HEK293T (cell line): ENCODE data around the gene AOPEP.

Experiments used
- CTCF ChIA-PET: fragments of 350-600 bp; formaldehyde crosslinking; extraction: SDS; loops from one replicate; lab custom pipeline; 2021; ENCODE audit warnings: antibody characterized with exemption, inconsistent platforms; lab: Yijun Ruan, JAX
- POLR2A ChIA-PET: fragments of 350-600 bp; formaldehyde crosslinking; extraction: SDS; loops from one replicate; lab custom pipeline; 2020; ENCODE audit warnings: antibody characterized with exemption, inconsistent platforms; lab: Yijun Ruan, JAX
- DNase-seq: peaks from one replicate; pipeline ENCODE4 v3.0.0; 2012; ENCODE audit warnings: mixed read lengths; ENCODE audit errors: extremely low spot score
- ARNT ChIP-seq: fragments of 450-650 bp; IDR thresholded peaks from 2 replicates; pipeline ENCODE4 v1.6.1; 2017; ENCODE audit warnings: mild to moderate bottlenecking
- BHLHE40 ChIP-seq: fragments of 450-650 bp; IDR thresholded peaks from 2 replicates; pipeline ENCODE4 v1.6.1; 2016; ENCODE audit warnings: mild to moderate bottlenecking, moderate library complexity, borderline replicate concordance
- CTBP1 ChIP-seq: fragments of 450-650 bp; IDR thresholded peaks from 2 replicates; pipeline ENCODE4 v1.6.1; 2016; ENCODE audit warnings: borderline replicate concordance
- ELF4 ChIP-seq: fragments of 450-650 bp; IDR thresholded peaks from 2 replicates; pipeline ENCODE4 v1.6.1; 2017; ENCODE audit warnings: antibody characterized with exemption
- FOXA1 ChIP-seq: fragments of 450-650 bp; IDR thresholded peaks from 2 replicates; pipeline ENCODE4 v1.6.1; 2016; ENCODE audit warnings: mild to moderate bottlenecking
- FOXK2 ChIP-seq: fragments of 450-650 bp; IDR thresholded peaks from 2 replicates; pipeline ENCODE4 v1.6.1; 2016; ENCODE audit warnings: mild to moderate bottlenecking
- FOXM1 ChIP-seq: fragments of 450-650 bp; IDR thresholded peaks from 2 replicates; pipeline ENCODE4 v1.6.1; 2017; ENCODE audit warnings: mild to moderate bottlenecking, borderline replicate concordance
- HDGF ChIP-seq: fragments of 450-650 bp; IDR thresholded peaks from 2 replicates; pipeline ENCODE4 v1.6.1; 2017; ENCODE audit warnings: antibody characterized with exemption, borderline replicate concordance
- L3MBTL2 ChIP-seq: fragments of 450-650 bp; conservative IDR thresholded peaks from 2 replicates; pipeline ENCODE4 v1.6.1; 2016; ENCODE audit warnings: mild to moderate bottlenecking
- LEF1 ChIP-seq: fragments of 450-650 bp; IDR thresholded peaks from 2 replicates; pipeline ENCODE4 v1.6.1; 2017; ENCODE audit warnings: mild to moderate bottlenecking, borderline replicate concordance
- NFRKB ChIP-seq: fragments of 450-650 bp; IDR thresholded peaks from 2 replicates; pipeline ENCODE4 v1.6.1; 2016; ENCODE audit warnings: mild to moderate bottlenecking, moderate library complexity
- SP1 ChIP-seq: fragments of 450-650 bp; IDR thresholded peaks from 2 replicates; pipeline ENCODE4 v1.6.1; 2017
- SUZ12 ChIP-seq: fragments of 450-650 bp; IDR thresholded peaks from 2 replicates; pipeline ENCODE4 v1.6.1; 2016; ENCODE audit warnings: mild to moderate bottlenecking
- TARDBP ChIP-seq: fragments of 450-650 bp; IDR thresholded peaks from 2 replicates; pipeline ENCODE4 v1.6.1; 2016
- ZNF384 ChIP-seq: fragments of 450-650 bp; IDR thresholded peaks from 2 replicates; pipeline ENCODE4 v1.6.1; 2016
- TF ChIP-seq, protein P1 (sequence below): fragments of 450-650 bp; IDR thresholded peaks from 2 replicates; pipeline ENCODE4 v1.6.1; 2016

AOPEP gene

DNA sequence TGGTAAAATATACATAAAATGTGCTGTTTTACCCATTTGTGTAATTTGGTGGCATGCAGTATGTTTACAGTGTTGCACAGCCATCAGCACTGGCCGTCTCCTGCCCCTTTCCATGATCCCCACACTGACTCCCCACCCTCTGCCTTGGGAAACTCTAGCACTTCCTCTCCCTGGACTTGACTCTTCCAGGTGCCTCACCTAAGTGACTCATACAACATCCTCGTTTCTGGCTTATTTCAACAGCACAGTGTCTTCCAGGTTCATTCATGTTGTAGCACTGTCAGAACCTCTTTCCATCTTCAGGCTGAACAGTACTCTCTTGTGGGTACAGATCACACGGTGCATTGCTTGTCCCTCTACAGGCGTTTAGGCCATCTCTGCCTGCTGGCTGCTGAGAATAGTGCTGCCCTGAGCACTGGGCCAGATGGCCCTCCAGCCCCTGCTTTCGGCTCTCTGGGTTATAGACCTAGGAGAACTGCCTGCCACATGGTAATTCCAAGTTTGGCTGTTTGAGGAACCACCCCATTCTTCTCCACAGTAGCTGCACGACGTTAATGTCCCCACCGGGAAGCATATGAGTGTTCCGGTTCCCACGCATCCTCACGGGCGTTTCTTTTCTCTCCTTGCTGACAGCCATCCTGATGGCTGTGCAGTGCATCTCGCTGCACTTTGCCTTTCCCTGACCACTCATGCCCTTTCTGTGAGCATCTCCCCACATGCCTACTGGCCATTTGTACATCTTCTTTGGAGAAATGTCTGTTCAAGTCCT lies 379.2 kb downstream of the AOPEP start:
- CTCF ChIA-PET, result no interaction called here
- TF ChIP-seq HDGF, result no peak
- no peak for TF ChIP-seq ARNT
- no peak for TF ChIP-seq ELF4
- TF ChIP-seq L3MBTL2, result no peak
- TF ChIP-seq, protein P1, sequence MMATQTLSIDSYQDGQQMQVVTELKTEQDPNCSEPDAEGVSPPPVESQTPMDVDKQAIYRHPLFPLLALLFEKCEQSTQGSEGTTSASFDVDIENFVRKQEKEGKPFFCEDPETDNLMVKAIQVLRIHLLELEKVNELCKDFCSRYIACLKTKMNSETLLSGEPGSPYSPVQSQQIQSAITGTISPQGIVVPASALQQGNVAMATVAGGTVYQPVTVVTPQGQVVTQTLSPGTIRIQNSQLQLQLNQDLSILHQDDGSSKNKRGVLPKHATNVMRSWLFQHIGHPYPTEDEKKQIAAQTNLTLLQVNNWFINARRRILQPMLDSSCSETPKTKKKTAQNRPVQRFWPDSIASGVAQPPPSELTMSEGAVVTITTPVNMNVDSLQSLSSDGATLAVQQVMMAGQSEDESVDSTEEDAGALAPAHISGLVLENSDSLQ, result no peak
- no peak for TF ChIP-seq BHLHE40
- TF ChIP-seq LEF1, result no peak
- no peak for TF ChIP-seq CTBP1
- no peak for TF ChIP-seq FOXM1
- TF ChIP-seq FOXA1, result no peak
- no peak for TF ChIP-seq NFRKB
- no peak for TF ChIP-seq ZNF384
- TF ChIP-seq TARDBP, result no peak
- TF ChIP-seq FOXK2, result no peak
- TF ChIP-seq SUZ12, result no peak
- no peak for TF ChIP-seq SP1
- POLR2A ChIA-PET, result no interaction called here
- DNase-seq, result no peak

- POLR2A ChIA-PET, result no interaction called here
- DNase-seq, result no peak
- CTCF ChIA-PET, result no interaction called here
- TF ChIP-seq FOXK2 (no peak), CTBP1 (no peak), FOXA1 (no peak), HDGF (no peak), FOXM1 (no peak), TARDBP (no peak), ELF4 (no peak), ARNT (no peak), BHLHE40 (no peak), NFRKB (no peak), ZNF384 (no peak)
These were observed 380.7 kb downstream of the AOPEP start for GRCh38 chr9:95107001-95107749.

- TF ChIP-seq TARDBP (no peak), BHLHE40 (no peak), FOXM1 (no peak), NFRKB (no peak), LEF1 (no peak), FOXA1 (no peak), L3MBTL2 (no peak), SUZ12 (no peak), FOXK2 (no peak), ARNT (no peak), HDGF (no peak), SP1 (no peak), ZNF384 (no peak)
- ChIA-PET CTCF (no interaction called here), POLR2A (no interaction called here)
- no peak for DNase-seq
These were observed 381.5 kb downstream of the AOPEP start for GRCh38 chr9:95107976-95108375.

GRCh38 chr9:95108777-95109176 lies 382.3 kb downstream of the AOPEP start:
- POLR2A ChIA-PET, result no interaction called here
- CTCF ChIA-PET, result no interaction called here
- no peak for DNase-seq
- no peak for TF ChIP-seq HDGF
- TF ChIP-seq L3MBTL2, result no peak
- no peak for TF ChIP-seq NFRKB
- TF ChIP-seq BHLHE40, result no peak
- TF ChIP-seq ARNT, result no peak
- TF ChIP-seq FOXK2, result no peak
- TF ChIP-seq TARDBP, result no peak
- TF ChIP-seq, protein P1, result no peak
- no peak for TF ChIP-seq LEF1
- no peak for TF ChIP-seq CTBP1

- no peak for TF ChIP-seq SUZ12
- no peak for TF ChIP-seq ELF4
- TF ChIP-seq FOXK2, result no peak
- TF ChIP-seq HDGF, result no peak
- TF ChIP-seq LEF1, result no peak
- TF ChIP-seq L3MBTL2, result no peak
- no peak for TF ChIP-seq FOXM1
- no peak for TF ChIP-seq TARDBP
- CTCF ChIA-PET, result no interaction called here
- DNase-seq, result no peak
- POLR2A ChIA-PET, result no interaction called here
These were observed 383.0 kb downstream of the AOPEP start for GRCh38 chr9:95109456-95109855.

DNA sequence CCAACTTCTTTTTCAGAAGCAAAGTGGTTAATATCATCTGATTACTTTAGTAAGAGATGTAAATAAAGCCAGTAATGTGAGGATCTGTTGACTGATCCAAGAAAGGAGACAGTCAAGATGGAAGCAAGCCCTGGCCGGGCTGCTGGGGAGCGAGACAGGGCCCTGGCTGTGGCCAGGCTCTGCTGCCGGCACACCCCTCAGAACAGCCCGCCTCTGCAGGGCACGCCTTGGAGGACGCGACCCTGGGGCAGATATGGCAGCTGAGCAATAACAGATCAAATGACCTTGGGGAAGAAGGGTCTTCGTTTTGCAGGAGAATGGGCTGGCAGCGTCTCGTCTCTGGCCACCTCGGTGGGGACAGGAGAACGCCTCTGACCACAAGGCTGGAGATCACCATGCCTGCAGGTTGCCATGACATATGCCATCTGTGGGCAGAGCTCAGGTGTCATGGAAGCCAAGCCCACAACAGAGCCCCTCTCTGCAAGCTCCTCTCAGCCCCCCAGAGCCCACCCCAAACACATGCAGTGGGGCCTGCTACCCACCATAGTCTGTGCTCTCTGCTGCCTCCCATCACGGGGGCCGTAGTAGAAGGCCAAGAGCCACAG lies 384.5 kb downstream of the AOPEP start:
- POLR2A ChIA-PET, result no interaction called here
- CTCF ChIA-PET, result interaction anchor here (1.3 kb wide), 1 partner anchor 17 kb away, joined by 4 read pairs; no protein-coding TSS in a partner anchor
- no peak for DNase-seq
- no peak for TF ChIP-seq SUZ12
- no peak for TF ChIP-seq HDGF
- no peak for TF ChIP-seq ARNT
- no peak for TF ChIP-seq ELF4
- TF ChIP-seq, protein P1, result no peak
- TF ChIP-seq LEF1, result no peak
- TF ChIP-seq FOXA1, result no peak
- TF ChIP-seq BHLHE40, result no peak
- no peak for TF ChIP-seq FOXK2
- no peak for TF ChIP-seq CTBP1
- no peak for TF ChIP-seq ZNF384
- TF ChIP-seq NFRKB, result no peak
- TF ChIP-seq SP1, result no peak
- TF ChIP-seq FOXM1, result no peak
- TF ChIP-seq TARDBP, result no peak
- TF ChIP-seq L3MBTL2, result no peak
